Raji (cell line): Measurements from ENCODE around the gene PTTG1IP.

Source experiments
- POLR2A ChIP-seq: IDR thresholded peaks from 2 replicates; pipeline ENCODE4 v1.6.1; 2011; ENCODE audit warnings: low read depth, low read length, control low read depth; ENCODE audit not compliant: insufficient read depth

The PTTG1IP gene

DNA sequence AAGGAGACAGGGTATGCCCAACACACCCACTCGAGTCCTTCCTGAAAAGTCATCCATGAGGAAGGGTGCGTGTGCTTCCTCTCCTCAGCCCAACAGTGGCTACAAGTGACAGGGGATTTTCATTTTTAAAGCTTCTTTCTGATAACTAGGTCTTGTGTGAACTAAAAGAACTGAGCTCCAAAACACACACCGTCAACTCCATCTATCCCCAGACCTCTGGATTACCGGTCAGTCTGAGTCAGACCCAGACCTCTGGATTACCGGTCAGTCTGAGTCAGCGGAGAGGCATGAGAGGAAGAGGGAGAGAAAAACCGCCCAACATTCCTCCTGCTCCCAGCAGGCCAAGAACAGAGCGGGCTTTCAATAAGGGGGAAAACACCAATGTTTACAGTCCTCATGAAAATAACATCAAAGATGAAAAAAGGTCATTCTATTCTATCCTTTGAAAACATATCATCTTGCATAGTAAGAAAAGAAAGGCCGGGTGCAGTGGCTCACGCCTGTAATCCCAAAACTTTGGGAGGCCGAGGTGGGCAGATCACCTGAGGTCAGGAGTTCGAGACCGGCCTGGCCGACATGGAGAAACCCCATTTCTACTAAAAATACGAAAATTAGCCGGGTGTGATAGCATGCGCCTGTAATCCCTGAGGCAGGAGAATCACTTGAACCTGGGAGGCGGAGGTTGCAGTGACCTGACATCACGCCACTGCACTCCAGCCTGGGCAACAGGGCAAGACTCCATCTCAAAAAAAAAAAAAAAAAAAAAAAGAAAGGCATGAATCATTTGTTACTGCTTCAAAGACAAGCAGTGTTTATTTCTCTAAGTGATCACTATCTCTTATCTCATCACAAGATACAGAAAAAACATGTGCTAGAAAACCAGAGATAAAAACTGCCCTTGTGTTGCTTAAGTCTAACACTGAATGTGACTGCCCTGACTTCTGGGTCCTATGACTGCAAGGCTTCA is 3.4 kb downstream of the PTTG1IP start:
- TF ChIP-seq POLR2A = no peak

DNA sequence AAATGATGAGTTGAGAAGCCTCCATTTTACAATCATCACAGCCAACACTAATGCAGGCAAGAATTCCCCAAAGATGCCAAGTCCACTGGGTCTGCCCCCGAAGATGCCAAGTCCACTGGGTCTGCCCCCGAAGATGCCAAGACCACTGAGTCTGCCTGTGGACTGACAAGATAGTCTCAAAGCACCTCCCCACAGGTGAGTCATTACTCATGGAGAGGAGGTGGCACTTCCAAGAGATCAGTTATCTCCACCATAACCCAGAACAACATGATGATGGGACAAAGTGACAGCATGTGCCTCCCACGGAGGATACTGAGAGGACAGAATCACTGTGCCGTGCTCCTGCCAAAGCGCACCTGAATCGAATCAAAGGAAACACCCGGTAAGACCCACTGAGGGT is 4.8 kb downstream of the PTTG1IP start:
- TF ChIP-seq POLR2A = no peak

DNA sequence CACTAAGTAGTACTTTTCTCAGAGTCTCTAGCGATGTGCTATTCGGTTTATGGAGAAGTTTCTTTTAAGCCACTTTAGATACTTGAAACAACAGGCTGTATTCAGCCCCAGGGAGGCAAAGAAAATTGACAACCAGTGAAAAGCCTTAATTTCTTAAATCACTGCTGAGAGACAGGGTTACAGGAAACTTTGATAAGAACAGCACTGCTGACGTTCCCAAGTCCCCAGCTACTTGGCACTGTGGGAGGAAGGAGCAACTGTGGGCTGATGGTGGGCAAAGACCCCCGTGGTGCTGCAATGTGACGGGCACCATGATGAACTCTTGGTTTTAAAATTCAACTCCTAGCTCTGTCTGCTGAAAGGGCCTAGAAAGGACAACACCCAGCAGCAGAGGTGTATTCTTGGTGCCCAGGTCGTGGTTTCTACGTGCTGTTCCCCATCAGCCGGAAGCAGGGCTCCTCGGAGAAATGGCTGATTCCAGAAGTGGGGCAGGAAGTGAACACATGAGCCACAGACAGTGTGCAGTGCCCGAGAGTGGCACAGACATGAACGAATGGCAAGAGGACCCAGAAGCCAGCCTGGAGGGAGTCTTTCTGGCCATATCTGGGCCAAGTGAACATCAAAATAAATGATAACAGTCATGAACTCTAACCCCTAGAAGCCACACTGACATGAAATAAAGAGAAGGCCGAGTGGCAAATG is 5.3 kb downstream of the PTTG1IP start:
- no peak for TF ChIP-seq POLR2A

DNA sequence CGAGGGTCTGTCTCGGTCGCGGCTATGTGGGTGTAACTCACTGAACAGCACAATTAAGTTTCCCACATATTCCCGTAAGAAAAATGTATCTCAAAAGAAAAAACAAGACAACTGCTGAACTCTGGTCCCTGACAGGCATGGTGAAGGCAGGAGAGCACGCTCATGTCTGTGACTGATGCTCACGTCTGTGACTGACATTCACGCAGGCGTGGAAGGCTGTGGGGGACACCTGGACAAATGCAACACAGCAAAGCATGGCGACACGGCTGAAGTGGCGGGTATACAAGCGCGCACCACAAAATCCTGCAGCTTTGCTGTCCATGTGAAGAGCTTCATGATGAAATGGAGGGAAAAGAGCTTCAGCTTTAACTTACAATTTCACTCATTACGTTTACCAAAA is 6.0 kb downstream of the PTTG1IP start:
- TF ChIP-seq POLR2A = no peak

DNA sequence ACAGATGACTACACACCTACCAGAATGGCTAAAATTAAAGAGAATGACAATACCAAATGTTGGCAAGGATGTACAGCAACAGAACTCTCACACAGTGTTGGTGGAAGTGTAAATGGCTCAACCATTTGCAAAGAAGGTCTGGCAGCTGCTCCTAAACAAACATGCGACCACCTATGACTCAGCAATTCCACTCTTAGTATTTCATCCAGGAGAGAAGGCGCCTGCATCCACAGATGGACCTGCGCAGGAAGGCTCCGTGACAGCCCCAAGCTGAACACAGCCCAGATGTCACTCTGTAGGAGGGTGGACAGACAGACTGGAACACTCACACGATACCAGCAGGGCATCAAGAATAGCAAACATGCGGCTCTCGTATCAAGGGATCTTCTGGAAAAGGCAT is 6.7 kb downstream of the PTTG1IP start:
- no peak for TF ChIP-seq POLR2A

DNA sequence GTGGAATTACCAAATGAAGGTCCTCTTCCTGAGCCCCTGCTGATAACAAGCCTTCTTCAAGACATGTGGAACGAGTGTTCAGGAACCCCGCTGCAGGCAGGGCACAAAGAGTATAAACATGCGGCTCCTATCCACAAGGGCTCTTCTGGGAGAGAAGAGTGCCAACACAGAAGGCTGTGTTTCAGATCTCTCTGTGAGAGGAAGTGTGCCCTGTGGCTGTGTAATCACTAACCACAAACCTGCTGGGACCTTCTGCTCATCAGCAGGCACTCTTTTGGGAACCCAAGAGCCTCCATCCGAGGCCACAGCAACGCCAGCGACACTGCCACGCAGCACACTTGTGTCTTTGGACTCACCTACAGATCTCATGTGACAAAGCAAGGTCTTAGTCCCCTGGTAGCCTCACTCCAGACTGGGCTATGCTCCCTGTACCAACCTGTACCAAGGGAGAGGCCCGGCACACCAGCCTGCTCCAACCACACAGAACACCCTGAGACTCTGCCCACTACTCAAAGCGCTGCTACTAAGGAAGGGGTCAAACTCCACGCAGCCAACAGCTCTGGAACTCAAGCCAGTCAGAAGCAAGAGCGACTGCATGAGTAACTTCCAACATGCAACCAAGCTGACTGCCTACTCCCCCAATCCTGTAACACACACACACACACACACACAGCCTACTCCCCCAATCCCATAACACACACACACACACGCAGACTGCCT is 7.8 kb downstream of the PTTG1IP start:
- TF ChIP-seq POLR2A = no peak

DNA sequence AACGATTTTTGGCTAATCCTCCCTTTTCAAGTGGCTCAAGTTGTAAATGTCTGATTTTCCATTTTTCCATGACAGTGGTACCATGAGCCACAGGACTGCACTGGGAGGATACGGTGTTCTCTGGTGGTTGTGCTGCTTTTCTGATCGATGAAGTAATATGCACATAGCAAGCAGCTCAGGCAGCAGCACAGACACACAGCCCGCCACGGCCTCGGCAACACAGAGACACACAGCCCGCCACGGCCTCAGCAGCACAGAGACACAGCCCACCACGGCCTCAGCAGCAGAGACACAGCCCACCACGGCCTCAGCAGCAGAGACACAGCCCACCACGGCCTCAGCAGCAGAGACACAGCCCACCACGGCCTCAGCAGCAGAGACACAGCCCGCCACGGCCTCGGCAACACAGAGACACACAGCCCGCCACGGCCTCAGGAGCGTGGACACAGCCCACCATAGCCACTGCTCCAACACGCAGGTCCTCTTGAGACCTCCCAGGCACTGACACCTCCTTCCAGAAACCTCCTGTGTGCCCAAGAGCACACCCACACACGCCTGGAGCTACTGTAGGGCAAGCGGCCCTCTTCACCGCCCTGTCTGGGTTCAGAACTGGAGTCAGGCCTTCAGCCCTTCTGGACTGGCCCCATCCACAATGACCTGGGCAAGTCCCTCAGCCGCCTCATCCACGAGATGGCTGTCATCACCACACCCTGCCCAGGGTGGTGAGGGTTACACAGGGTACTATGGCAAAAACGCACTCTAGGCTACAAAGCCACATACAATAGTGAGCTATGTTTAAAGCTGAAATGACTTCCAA is 10.4 kb downstream of the PTTG1IP start:
- no peak for TF ChIP-seq POLR2A

DNA sequence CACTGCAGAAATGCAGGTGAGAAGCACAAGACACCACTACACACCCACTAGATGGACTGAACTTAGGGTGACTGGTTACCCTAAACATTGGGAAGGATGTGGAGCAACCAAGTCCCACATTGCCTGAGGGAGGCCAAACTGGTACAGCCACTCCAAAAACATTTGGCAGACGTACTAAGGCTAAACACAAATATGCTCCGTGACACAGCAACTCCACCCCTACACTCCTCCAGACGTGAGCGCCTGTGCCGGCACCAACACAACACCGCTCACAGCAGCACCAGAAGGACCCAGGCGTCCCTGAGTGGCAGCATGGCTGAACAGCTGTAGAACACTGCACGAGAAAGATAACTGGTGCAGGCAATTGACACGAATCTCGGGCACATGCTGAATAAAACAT is 14.7 kb downstream of the PTTG1IP start:
- no peak for TF ChIP-seq POLR2A

DNA sequence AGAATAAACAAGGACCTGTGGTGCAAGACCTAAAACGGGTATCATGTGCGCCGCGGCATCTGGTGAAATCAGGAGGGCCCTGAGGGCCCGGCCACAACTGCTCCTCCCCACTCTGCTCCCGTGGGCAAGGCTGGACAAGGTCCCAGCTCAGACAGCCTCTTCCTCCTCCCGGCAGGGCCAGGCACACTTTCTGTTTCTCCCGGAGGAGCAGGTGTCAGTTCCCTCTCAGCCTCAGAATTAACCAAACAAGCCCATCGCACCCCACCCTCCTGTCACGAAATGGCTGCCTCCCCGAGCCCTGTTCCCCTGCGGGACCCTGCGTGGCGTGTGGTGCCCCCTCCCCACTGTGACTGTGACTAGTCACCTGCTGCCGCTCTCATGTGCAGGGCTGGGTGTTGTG is 15.2 kb downstream of the PTTG1IP start:
- TF ChIP-seq POLR2A = no peak

DNA sequence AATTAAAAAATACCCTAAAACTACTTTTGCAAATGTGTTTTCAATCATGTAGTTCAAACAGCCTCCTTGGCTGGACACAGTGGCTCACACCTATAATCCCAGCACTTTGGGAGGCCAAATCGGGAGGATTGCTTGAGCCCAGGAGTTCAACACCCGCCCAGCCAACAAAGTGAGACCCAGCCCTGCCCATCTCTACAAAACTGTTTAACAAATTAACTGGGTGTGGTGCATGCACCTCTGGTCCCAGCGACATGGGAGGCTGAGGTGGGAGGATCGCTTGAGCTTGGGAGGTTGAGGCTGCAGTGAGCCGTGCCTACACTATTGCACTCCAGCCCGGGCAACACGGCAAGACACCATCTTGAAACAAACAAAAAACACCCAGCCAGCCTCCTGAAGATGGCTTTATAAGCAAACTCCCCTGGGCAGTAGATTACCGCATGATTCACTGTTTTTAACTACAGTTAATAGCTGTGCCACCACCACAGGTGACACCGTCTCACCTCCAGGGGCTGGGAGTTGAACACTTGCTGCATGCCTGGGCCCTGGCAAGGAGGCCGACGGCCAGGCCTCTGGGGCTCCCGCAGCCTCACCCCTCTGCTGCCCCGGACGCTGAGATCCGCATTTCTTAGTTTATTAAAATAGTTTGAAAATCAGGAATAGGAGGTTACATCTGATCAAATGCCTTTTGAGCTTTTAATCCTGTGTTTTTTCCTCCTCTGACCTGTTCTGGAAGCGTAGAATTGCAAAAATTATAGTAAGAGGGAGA is 16.2 kb downstream of the PTTG1IP start:
- TF ChIP-seq POLR2A = no peak

DNA sequence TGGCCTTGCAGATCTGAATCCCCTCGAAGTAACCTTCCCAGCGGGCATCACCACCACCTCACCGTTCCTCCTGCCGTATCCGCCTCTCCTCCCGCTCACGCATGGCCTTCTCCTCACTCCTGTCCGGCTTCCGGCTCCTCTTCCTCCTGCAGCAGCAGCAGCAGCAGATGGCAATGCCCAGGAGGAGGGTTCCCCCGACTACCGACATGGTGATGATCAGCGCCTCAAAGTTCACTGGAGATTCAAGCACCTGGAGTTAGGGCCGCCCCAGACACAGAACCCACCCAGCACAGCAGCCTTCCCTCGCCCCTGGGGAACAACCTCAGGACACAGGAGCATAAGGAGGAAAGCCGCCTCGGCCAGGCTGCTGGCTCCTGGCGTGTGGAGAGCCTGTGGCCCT is 17.4 kb downstream of the PTTG1IP start:
- TF ChIP-seq POLR2A = no peak

DNA sequence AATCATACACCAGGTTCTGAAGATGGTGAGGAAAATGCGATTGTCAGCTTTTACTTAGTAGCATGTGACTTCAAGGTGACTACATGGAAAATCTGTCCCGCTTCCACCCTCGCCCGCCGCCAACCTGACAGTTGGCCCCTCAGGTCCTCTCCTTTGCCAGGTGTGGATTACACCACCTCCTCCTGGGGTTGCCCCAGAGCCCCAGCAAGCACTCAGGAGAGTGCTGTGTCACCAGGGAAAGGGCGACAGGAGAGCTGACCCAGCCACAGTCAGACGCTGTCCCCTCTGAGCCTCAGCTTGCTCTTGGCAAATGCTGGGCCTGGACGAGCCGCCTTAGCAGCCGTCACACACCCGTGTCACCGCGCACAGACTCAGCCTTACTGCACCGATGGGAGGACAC is 17.9 kb downstream of the PTTG1IP start:
- TF ChIP-seq POLR2A = no peak

DNA sequence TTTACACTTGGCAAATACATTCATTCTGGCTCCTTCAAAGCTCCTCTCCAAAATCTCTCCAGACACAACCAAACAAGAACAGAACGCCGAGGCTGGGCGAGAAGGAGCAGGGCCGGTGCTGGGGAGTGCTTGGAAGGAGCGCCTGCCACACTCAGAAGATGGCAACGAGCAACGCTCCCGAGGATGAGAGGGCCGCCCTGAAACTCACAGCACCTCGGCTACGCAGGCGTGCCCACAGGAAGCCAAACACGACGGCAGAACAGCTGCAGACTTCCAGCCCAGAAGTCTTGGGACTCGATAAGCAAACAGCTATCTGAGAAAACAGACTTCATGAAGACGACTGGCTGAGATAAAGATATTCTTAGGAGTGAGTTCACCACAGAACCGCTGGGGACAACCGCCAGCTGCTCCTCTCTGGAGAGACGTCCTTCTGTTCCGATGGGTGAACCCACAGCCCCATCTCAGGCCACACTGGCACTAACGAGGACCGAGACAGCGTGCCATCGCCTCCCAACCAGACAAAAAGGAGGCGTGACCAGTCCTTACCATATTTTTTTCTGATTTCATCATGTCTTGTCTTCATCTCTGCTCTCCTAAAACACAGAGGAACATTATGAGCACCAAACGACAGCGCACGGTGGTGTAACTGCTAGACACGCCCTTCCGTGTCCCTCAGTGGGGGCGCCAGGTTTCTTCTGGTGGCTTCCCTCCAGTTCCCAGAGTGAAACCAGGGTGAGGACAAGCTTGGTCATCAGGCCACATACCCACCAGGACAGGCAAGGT is 18.6 kb downstream of the PTTG1IP start:
- TF ChIP-seq POLR2A = no peak

DNA sequence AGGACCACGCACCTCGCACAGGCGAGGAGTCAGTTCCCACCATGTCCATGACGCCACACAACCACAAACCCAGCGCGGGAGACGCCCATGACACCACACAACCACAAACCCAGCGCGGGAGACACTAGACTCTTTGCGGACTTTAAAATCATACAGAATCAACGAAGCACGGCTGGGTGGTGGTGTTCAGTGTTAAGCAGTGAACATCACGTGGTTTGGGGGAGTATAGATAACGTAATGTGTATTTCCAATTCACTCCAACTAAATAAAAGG is 19.2 kb downstream of the PTTG1IP start:
- no peak for TF ChIP-seq POLR2A
